PFSK-1 (cell line): ENCODE data around the gene EBP.

Experiments used
- POLR2AphosphoS5 ChIP-seq: IDR thresholded peaks from 2 replicates; pipeline ENCODE4 v1.6.1; 2012; ENCODE audit warnings: low read depth, mild to moderate bottlenecking, control low read depth, low read length, moderate library complexity
- SIN3A ChIP-seq: IDR thresholded peaks from 2 replicates; pipeline ENCODE4 v1.6.1; 2012; ENCODE audit warnings: mild to moderate bottlenecking, low read length, moderate library complexity, borderline replicate concordance; ENCODE audit not compliant: insufficient read depth
- TF ChIP-seq, protein P1 (sequence below), 2 experiments: IDR thresholded peaks; 2 replicates each; pipeline versions ENCODE4 v1.6.1 to v1.8.0; 2011 to 2012; ENCODE audit warnings: low read depth in 2 of 2, low read length in 2 of 2, control low read depth in 1 of 2, inconsistent platforms in 1 of 2, mild to moderate bottlenecking in 1 of 2, moderate library complexity in 1 of 2; ENCODE audit not compliant: insufficient read depth in 1 of 2

DNA sequence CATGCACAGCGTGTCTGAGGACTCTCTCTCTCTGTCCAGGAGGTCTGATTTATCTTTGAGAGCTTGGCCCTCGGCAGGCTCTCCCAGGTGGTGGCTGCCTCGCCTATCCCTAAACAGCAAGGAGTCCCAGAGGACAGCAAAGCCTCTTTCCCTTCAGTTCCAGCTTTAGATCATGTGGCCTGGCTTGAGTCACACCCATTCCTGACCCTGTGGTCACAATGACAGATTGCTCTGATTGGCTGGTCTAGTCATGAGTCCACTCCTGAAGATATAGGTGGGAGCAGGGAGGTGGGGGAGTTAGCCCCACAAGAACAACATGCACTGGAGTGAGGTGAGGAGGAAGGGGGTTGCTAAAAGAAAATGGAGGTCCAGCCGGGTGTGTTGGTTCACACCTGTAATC, 24.9 kb upstream of the EBP start:
- TF ChIP-seq, protein P1, sequence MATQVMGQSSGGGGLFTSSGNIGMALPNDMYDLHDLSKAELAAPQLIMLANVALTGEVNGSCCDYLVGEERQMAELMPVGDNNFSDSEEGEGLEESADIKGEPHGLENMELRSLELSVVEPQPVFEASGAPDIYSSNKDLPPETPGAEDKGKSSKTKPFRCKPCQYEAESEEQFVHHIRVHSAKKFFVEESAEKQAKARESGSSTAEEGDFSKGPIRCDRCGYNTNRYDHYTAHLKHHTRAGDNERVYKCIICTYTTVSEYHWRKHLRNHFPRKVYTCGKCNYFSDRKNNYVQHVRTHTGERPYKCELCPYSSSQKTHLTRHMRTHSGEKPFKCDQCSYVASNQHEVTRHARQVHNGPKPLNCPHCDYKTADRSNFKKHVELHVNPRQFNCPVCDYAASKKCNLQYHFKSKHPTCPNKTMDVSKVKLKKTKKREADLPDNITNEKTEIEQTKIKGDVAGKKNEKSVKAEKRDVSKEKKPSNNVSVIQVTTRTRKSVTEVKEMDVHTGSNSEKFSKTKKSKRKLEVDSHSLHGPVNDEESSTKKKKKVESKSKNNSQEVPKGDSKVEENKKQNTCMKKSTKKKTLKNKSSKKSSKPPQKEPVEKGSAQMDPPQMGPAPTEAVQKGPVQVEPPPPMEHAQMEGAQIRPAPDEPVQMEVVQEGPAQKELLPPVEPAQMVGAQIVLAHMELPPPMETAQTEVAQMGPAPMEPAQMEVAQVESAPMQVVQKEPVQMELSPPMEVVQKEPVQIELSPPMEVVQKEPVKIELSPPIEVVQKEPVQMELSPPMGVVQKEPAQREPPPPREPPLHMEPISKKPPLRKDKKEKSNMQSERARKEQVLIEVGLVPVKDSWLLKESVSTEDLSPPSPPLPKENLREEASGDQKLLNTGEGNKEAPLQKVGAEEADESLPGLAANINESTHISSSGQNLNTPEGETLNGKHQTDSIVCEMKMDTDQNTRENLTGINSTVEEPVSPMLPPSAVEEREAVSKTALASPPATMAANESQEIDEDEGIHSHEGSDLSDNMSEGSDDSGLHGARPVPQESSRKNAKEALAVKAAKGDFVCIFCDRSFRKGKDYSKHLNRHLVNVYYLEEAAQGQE (IDR thresholded peaks at IDR 0.05; ENCODE audit: insufficient read depth in 1 of 2, low read depth in 2 of 2, low read length in 2 of 2): no peak
- TF ChIP-seq POLR2AphosphoS5 (no peak), SIN3A (no peak)
